ENCODE results near the gene TXNRD1. TPM values are rescaled to one million over a fixed set of nuclear protein-coding genes. Genes with fewer than 3 reads are reported as not detected.
A peak's percentile ranks its signal among the peaks of the same experiment; 100 is the strongest.

TXNRD1 gene
- total RNA-seq, 4 donors from 2014 or later = 23.4 to 43.2 (median 35.6) TPM

DNA sequence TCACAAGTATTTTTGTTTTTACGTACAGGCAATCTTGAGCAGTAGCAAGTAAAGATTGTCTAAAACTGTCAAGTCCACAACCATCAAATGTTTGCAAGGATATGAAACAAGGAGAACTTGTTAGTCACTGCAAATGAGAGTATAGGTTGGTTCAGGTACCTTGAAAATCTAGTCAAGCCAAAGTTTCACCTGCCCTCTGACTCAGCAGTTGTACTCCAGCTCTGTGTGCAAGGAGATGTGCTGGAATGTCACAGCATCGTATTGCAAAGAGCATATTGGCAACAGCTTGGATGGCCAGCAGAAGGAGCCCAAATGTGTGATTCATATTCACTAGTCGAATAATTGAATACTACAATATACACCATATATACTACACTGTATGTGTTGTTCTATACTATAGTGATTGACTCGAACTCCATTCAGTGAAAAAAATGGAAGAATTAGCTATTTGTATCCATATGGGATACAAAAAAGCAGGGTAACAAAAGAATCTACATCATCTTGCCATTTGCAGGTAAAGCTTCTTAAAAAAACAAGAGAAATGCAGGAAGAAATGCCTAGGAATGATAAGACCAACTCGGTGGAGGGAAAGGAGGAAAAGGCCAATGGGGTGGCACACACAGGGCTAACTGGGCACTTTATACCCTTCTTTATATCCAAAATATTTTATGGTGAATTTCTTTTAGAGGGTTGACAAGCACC lies 131.9 kb downstream of the TXNRD1 start:
- no peak overlapping the region for H3K4me3 ChIP-seq (ENCODE audit: low read depth, poor library complexity, severe bottlenecking)
- DNase-seq (ENCODE audit: low spot score in 2 of 2) = peak in 1 of 2 donors; percentile 18
- WGBS, 2 donors = 82 to 86% methylated on average over 5 of the region's 5 CpGs
- TF ChIP-seq CTCF (IDR thresholded peaks at IDR 0.05) = no peak
- intact Hi-C loops (cut with DNase I; ENCODE audit: low total_unique reads) = no loop called here

GRCh38 chr12:104348283-104348993 lies 132.9 kb downstream of the TXNRD1 start:
- no peak for TF ChIP-seq CTCF (IDR thresholded peaks at IDR 0.05)
- intact Hi-C loops (cut with DNase I; ENCODE audit: low total_unique reads) = no loop called here
- peak in 1 of 2 donors; percentile 49 for DNase-seq (ENCODE audit: low spot score in 2 of 2)
- no peak overlapping the region for H3K4me3 ChIP-seq (ENCODE audit: low read depth, poor library complexity, severe bottlenecking)
- WGBS, 2 donors = 91 to 95% methylated on average over 11 of the region's 11 CpGs

DNA sequence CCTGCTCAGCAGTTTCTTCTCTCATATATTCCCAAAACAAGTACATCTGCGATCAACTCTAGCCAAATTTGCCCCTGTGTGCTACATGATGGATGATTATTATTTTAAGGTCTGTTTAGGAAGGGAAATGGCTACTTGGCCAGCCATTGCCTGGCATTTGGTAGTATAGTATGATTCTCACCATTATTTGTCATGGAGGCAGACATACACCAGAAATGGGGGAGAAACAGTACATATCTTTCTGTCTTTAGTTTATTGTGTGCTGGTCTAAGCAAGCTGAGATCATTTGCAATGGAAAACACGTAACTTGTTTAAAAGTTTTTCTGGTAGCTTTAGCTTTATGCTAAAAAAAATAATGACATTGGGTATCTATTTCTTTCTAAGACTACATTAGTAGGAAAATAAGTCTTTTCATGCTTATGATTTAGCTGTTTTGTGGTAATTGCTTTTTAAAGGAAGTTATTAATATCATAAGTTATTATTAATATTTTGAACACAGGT lies 133.5 kb downstream of the TXNRD1 start:
- WGBS, 2 donors = 96 to 97% methylated on average over 2 of the region's 2 CpGs
- H3K4me3 ChIP-seq (ENCODE audit: low read depth, poor library complexity, severe bottlenecking) = no peak overlapping the region
- DNase-seq (ENCODE audit: low spot score in 2 of 2) = no peak
- intact Hi-C loops (cut with DNase I; ENCODE audit: low total_unique reads) = no loop called here
- TF ChIP-seq POLR2A (IDR thresholded peaks at IDR 0.05) (no peak), CTCF (IDR thresholded peaks at IDR 0.05) (no peak)

- no peak for TF ChIP-seq CTCF (IDR thresholded peaks at IDR 0.05)
- TF ChIP-seq POLR2A (IDR thresholded peaks at IDR 0.05) = no peak
- no peak overlapping the region for H3K4me3 ChIP-seq (ENCODE audit: low read depth, poor library complexity, severe bottlenecking)
- intact Hi-C loops (cut with DNase I; ENCODE audit: low total_unique reads) = no loop called here
- DNase-seq (ENCODE audit: low spot score in 2 of 2) = peak in 1 of 2 donors; percentile 18
- 90% methylated on average over 8 of the region's 8 CpGs for WGBS, 2 donors
Measured at GRCh38 chr12:104350211-104351056, 134.9 kb downstream of the TXNRD1 start.

DNA sequence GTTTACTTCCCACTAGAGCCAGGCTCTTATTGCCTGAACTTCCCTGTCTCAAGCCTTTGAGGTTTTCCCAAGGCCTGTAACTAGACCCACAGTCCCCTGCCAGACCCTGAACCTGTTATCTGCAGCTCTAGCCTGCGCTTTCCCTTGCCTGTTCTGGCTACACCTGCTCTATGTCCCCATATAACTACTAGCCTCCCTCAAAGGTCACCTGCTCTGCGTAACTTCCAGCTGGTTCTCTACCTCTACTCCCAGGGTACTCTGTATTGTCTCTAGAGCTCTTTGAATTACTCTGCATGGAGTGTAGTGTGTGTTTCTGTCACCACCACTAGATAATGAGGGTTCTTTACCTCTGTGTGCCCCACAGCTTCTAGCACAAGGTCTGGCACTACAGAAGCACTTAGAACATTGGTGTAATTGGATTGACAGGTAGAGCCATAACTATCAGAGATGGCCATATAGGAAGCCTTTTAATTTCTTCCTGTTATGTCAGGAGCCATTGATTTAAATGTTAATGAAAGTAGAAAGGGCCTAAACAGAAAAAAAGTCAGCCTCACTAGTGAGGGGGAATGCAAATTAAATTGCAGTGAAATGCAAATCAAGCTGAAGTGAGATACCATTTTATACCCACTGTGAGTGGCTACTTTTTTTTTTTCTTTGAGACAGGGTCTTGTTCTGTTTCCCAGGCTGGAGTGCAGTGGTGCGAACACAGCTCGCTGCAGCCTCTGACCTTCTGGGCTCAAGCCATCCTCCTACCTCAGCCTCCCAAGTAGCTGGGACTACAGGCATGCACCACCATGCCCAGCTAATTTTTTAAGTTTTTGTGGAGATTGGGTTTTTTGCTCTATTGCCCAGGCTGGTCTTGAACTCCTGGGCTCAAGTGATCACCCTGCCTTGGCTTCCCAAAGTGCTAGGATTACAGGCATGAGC lies 135.7 kb downstream of the TXNRD1 start:
- intact Hi-C loops (cut with DNase I; ENCODE audit: low total_unique reads) = no loop called here
- DNase-seq (ENCODE audit: low spot score in 2 of 2) = peak in 1 of 2 donors; percentile 49
- WGBS, 2 donors = 98 to 99% methylated on average over 4 of the region's 4 CpGs
- TF ChIP-seq POLR2A (IDR thresholded peaks at IDR 0.05) (no peak), CTCF (IDR thresholded peaks at IDR 0.05) (no peak)
- H3K4me3 ChIP-seq (ENCODE audit: low read depth, poor library complexity, severe bottlenecking) = no peak overlapping the region

Data from lower leg skin (tissue), 4 donors.